HepG2 (cell line): ENCODE results near the gene MOAP1. TPM values are rescaled to one million over a fixed set of nuclear protein-coding genes. Genes with fewer than 3 reads are reported as not detected.

Experiments
- BRF2 ChIP-seq: sonication (generic); formaldehyde crosslinking; IDR thresholded peaks from 2 replicates; pipeline ENCODE4 v1.8.1; 2022; ENCODE audit warnings: mild to moderate bottlenecking, missing genetic modification reagents
- CENPX ChIP-seq: sonication (generic); formaldehyde crosslinking; IDR thresholded peaks from 2 replicates; pipeline ENCODE4 v1.9.0; 2021; ENCODE audit warnings: mild to moderate bottlenecking, missing genetic modification reagents, moderate library complexity
- HOXA3 ChIP-seq: sonication (generic); formaldehyde crosslinking; IDR thresholded peaks from 2 replicates; pipeline ENCODE4 v1.5.0; 2020; ENCODE audit warnings: missing genetic modification reagents
- HOXD1 ChIP-seq: sonication (generic); formaldehyde crosslinking; IDR thresholded peaks from 2 replicates; pipeline ENCODE4 v1.5.0; 2020; ENCODE audit warnings: missing genetic modification reagents
- JDP2 ChIP-seq: sonication (generic); formaldehyde crosslinking; IDR thresholded peaks from 2 replicates; pipeline ENCODE4 v1.8.1; 2022; ENCODE audit warnings: missing genetic modification reagents, borderline replicate concordance
- MYNN ChIP-seq: sonication (generic); formaldehyde crosslinking; IDR thresholded peaks from 2 replicates; pipeline ENCODE4 v1.4.0; 2020; ENCODE audit warnings: mild to moderate bottlenecking, low read depth, missing genetic modification reagents
- NPAS2 ChIP-seq: sonication (generic); formaldehyde crosslinking; IDR thresholded peaks from 2 replicates; pipeline ENCODE4 v1.8.0; 2022; ENCODE audit warnings: mild to moderate bottlenecking, missing genetic modification reagents, borderline replicate concordance
- NR2C2 ChIP-seq: sonication (generic); formaldehyde crosslinking; IDR thresholded peaks from 2 replicates; pipeline ENCODE4 v1.4.0; 2020; ENCODE audit warnings: missing genetic modification reagents, mild to moderate bottlenecking, moderate library complexity, borderline replicate concordance
- TBX3 ChIP-seq: fragments of 450-650 bp; IDR thresholded peaks from 2 replicates; pipeline ENCODE4 v1.6.1; 2017; ENCODE audit warnings: antibody characterized with exemption, mild to moderate bottlenecking, inconsistent platforms, borderline replicate concordance
- THAP11 ChIP-seq: IDR thresholded peaks from 2 replicates; pipeline ENCODE4 v1.6.1; 2016; ENCODE audit warnings: missing biosample characterization, missing genetic modification reagents
- TMF1 ChIP-seq: sonication (generic); formaldehyde crosslinking; IDR thresholded peaks from 2 replicates; pipeline ENCODE4 v1.8.1; 2022; ENCODE audit warnings: low read depth, missing genetic modification reagents
- WIZ ChIP-seq: sonication (generic); formaldehyde crosslinking; IDR thresholded peaks from 2 replicates; pipeline ENCODE4 v1.5.1; 2020; ENCODE audit warnings: mild to moderate bottlenecking, missing genetic modification reagents
- ZBTB10 ChIP-seq: sonication (generic); formaldehyde crosslinking; IDR thresholded peaks from 2 replicates; pipeline ENCODE4 v1.4.0; 2020; ENCODE audit warnings: missing genetic modification reagents, borderline replicate concordance
- ZBTB33 ChIP-seq: sonication (generic); formaldehyde crosslinking; IDR thresholded peaks from 2 replicates; pipeline ENCODE4 v1.4.0; 2020; ENCODE audit warnings: missing genetic modification reagents
- ZKSCAN1 ChIP-seq: fragments of 150-350 bp; IDR thresholded peaks from 2 replicates; pipeline ENCODE4 v1.6.1; 2014; ENCODE audit warnings: low read length
- ZNF205 ChIP-seq: IDR thresholded peaks from 2 replicates; pipeline ENCODE4 v1.6.1; 2018; ENCODE audit warnings: missing biosample characterization, missing genetic modification reagents
- ZNF326 ChIP-seq: sonication (generic); formaldehyde crosslinking; IDR thresholded peaks from 2 replicates; pipeline ENCODE4 v1.4.0; 2020; ENCODE audit warnings: missing genetic modification reagents, borderline replicate concordance
- ZNF550 ChIP-seq: sonication (generic); formaldehyde crosslinking; IDR thresholded peaks from 2 replicates; pipeline ENCODE4 v1.4.0; 2020; ENCODE audit warnings: mild to moderate bottlenecking, missing genetic modification reagents, borderline replicate concordance
- ZNF569 ChIP-seq: sonication (generic); formaldehyde crosslinking; IDR thresholded peaks from 2 replicates; pipeline ENCODE4 v1.5.0; 2020; ENCODE audit warnings: mild to moderate bottlenecking, missing genetic modification reagents, moderate library complexity, borderline replicate concordance
- ZNF589 ChIP-seq: sonication (generic); formaldehyde crosslinking; conservative IDR thresholded peaks from 2 replicates; pipeline ENCODE4 v1.8.0; 2022; ENCODE audit warnings: mild to moderate bottlenecking, moderate library complexity, missing genetic modification reagents
- ZNF709 ChIP-seq: sonication (generic); formaldehyde crosslinking; IDR thresholded peaks from 2 replicates; pipeline ENCODE4 v1.5.0; 2020; ENCODE audit warnings: mild to moderate bottlenecking, missing genetic modification reagents
- ZNF749 ChIP-seq: sonication (generic); formaldehyde crosslinking; IDR thresholded peaks from 2 replicates; pipeline ENCODE4 v1.8.0; 2022; ENCODE audit warnings: mild to moderate bottlenecking, missing genetic modification reagents, moderate library complexity, borderline replicate concordance
- ZNF768 ChIP-seq: sonication (generic); formaldehyde crosslinking; IDR thresholded peaks from 2 replicates; pipeline ENCODE4 v1.4.0; 2020; ENCODE audit warnings: missing genetic modification reagents
- polyA plus RNA-seq, 8 experiments: library from polyadenylated mRNA; depleted of rRNA in 3 of 8; stranded (reverse) in 7 of 8; unstranded in 1 of 8; fragments of >200 nt; fragmentation: Illumina TruSeq in 4 of 8; extraction: Trizol in 4 of 8; gene quantifications; 2 replicates each; pipeline versions ENCODE4 v1.2.1 to v1.2.3, GENCODE V29; 2011 to 2016; ENCODE audit warnings: low read depth in 4 of 8, missing spikeins in 1 of 8, mixed read lengths in 1 of 8; ENCODE audit not compliant: insufficient read depth in 1 of 8
- total RNA-seq, 5 experiments: library from RNA; depleted of rRNA; stranded (reverse); fragments of >200 nt; fragmentation: Illumina TruSeq; extraction: Trizol; gene quantifications; 2 replicates each; pipeline ENCODE4 v1.2.3, GENCODE V29; 2016; ENCODE audit warnings: low read depth in 1 of 5

Gene MOAP1
- total and polyA plus RNA-seq, 2 of the 13 experiments (the other 11 are each of a cell fraction or from before 2014, with no cell fraction given): 14.6 to 47.0 TPM

GRCh38 chr14:93184391-93185348 lies at the start of gene MOAP1, which contains the start of gene LYSET (continued):
- TF ChIP-seq BRF2 (CRISPR knock-in tag) (no peak; the same call in 1 of the 2 replicates), CENPX (CRISPR knock-in tag) (no peak), MYNN (CRISPR knock-in tag) (no peak), HOXD1 (CRISPR knock-in tag) (no peak), NPAS2 (CRISPR knock-in tag) (no peak), HOXA3 (CRISPR knock-in tag) (peak; percentile 54; the same call in 1 of the 2 replicates), TMF1 (CRISPR knock-in tag) (no peak; the same call in 1 of the 2 replicates), TBX3 (no peak), ZBTB10 (CRISPR knock-in tag) (0 out of 2 replicates have a peak, but pooled peaks have one; percentile 44), ZBTB33 (no peak), ZNF205 (CRISPR knock-in tag) (0 out of 2 replicates have a peak, but pooled peaks have one; percentile 17), NR2C2 (CRISPR knock-in tag) (peak; percentile 13; the same call in 1 of the 2 replicates), ZNF550 (no peak), ZNF768 (CRISPR knock-in tag) (peak; percentile 48), ZKSCAN1 (no peak), ZNF749 (CRISPR knock-in tag) (no peak; the same call in 1 of the 2 replicates), JDP2 (no peak), THAP11 (CRISPR knock-in tag) (peak; percentile 40), ZNF569 (no peak), ZNF326 (CRISPR knock-in tag) (no peak), ZNF589 (CRISPR knock-in tag) (no peak; the same call in 1 of the 2 replicates), WIZ (CRISPR knock-in tag) (0 out of 2 replicates have a peak, but pooled peaks have one; percentile 24), ZNF709 (peak; percentile 71; the same call in 1 of the 2 replicates)
